Nasal cavity respiratory epithelium epithelial cell of viscerocranial mucosa (primary cell): Measurements from ENCODE around the gene PTGFRN. TPM values are rescaled to one million over a fixed set of nuclear protein-coding genes. Genes with fewer than 3 reads are reported as not detected.

ENCODE experiments used
- total RNA-seq: library from RNA; depleted of rRNA; stranded (reverse); fragments of >200 nt; gene quantifications from 2 replicates; pipeline ENCODE4 v1.2.3, GENCODE V29; 2014

Gene PTGFRN
- 183 and 326 TPM in 2 replicates for total RNA-seq

DNA sequence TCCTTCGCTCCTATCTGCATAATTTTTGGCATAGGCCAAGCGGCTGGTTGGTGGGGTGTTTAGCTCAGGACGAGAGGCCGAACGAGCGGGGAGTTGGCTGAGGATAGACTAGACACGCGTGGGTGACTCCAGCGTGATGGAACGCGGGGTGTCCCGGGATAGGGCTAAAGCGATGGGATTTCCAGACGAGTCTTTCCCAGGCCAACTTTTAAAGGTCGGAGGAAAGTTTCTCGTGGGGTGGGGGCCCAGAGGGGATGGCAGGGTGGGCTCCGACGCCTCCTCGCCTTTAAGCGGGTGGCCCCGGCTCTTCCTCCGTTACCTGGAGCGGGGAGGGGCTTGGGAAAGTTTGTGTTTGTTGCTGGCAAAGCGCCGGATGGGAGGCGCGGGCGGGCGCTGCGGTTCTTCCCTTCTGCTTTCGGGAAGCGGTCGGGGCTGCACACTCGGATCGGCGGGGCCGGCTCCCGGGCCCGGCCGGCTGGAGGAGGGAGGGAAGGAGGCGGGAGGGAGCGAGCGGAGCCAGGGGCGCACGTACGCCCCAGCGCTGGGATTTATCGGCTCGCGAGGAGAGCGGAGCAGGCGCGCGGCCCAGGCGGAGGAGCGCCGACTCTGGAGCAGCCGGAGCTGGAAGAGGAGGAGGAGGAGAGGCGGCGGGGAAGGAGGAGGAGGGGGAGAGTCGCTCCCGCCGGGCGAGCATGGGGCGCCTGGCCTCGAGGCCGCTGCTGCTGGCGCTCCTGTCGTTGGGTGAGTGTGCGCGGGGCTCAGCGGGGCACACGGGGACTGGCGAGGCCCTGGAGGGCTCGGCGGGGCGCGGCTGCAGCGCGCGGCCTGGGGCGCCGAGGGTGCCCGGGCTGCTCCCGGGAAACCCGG, at the start of gene PTGFRN:
PTGFRN (plus strand) TSS at position 405 of the 867 bp plus-strand sequence; CDS start at position 693, 288 bp downstream.

DNA sequence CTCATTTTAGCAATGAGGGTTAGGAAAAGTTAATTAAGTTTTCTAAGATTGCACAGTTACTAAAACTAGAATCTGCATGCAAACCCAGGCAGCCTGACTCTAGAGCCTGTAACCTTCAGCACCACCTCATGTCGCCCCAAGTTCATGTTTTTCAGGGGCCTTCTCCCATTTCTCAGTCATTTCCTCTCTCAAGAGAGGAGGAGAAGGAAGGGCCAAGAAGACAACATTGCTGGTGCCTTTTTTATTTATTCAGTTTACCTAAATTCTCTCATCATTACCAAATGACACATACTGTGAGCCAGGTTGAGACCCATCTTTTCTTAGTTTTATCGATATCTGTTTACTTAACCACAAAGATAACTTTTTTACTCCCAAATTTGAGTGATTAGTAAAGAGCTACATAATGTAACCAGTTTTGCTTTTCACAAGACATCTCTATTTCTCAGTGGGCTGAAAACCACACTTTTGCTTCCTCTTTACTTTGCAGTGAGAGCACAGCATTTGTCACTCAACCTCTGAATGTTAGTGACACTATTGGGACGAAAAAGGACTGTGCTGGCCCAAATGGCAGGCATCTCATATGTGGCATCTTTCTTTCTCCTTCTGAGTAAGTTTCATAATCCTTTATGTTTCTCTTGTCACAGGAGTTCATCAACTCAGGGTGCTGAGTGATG, 91.7 kb downstream of the PTGFRN start, which contains the start of gene CD101:
CD101 (plus strand) TSS at position 507 of the 674 bp plus-strand sequence; CDS start at position 565, 58 bp downstream.

Other genes with a start within 250 kb of the PTGFRN start
- gene IGSF3, start 242.2 kb upstream of the PTGFRN start, total RNA-seq = 50.2 and 215 TPM in 2 replicates
- gene CD2, start 155.5 kb upstream of the PTGFRN start, total RNA-seq = not detected in 2 replicates
- 0.34 and 1.8 TPM in 2 replicates for gene CD101, start 91.8 kb downstream of the PTGFRN start, total RNA-seq
- gene TTF2, start 150.4 kb downstream of the PTGFRN start, total RNA-seq = 19.1 and 25.1 TPM in 2 replicates
- gene TRIM45, start 211.8 kb downstream of the PTGFRN start, total RNA-seq = 1.0 and 3.8 TPM in 2 replicates